Endothelial cell of umbilical vein (primary cell): ENCODE results near the gene DCC. TPM values are rescaled to one million over a fixed set of nuclear protein-coding genes. Genes with fewer than 3 reads are reported as not detected.

ENCODE experiments used
- BruUV-seq: library from RNA; stranded (reverse); fragments of 400-500 nt; replicated peaks from 2 replicates; lab custom pipeline; 2021; lab: Mats Ljungman, UMichigan
- CTCF ChIA-PET: fragments of 300-600, 350-600 bp; sonication (Branson Sonifier 250); formaldehyde crosslinking; loops from one replicate; lab custom pipeline; 2021; ENCODE audit warnings: antibody characterized with exemption, inconsistent platforms; lab: Charles Lee
- POLR2A ChIA-PET: fragments of 300-600, 350-600 bp; sonication (Branson Sonifier 250); formaldehyde crosslinking; loops from one replicate; lab custom pipeline; 2021; ENCODE audit warnings: antibody characterized with exemption, inconsistent platforms; lab: Charles Lee
- DNase-seq: peaks from one replicate; pipeline ENCODE4 v3.0.0-alpha.2; 2011; ENCODE audit warnings: low read depth, low spot score
- FAIRE-seq: peaks from 2 replicates; lab custom pipeline; 2011; peaks lifted over from hg19 to GRCh38; lab: Jason Lieb, UNC
- H2AFZ ChIP-seq: 2 replicates; pipeline ENCODE4 v1.6.0; 2012; ENCODE audit warnings: low read depth, low read length, control low read depth, inconsistent platforms
- H3K27ac ChIP-seq: 2 replicates; pipeline ENCODE4 v1.5.1; 2011; ENCODE audit warnings: low read depth, mild to moderate bottlenecking, control low read depth, low read length, moderate library complexity; ENCODE audit not compliant: insufficient read depth
- H3K27me3 ChIP-seq, 2 experiments: 2 replicates each; pipeline versions ENCODE4 v1.6.0 to v1.6.1; 2011; ENCODE audit warnings: low read length in 2 of 2, mixed read lengths in 1 of 2; ENCODE audit not compliant: control insufficient read depth in 2 of 2, insufficient read depth in 2 of 2
- H3K36me3 ChIP-seq, 2 experiments: 2 replicates in 1 of 2; 3 replicates in 1 of 2; pipeline ENCODE4 v1.5.1; 2011; ENCODE audit warnings: low read length in 2 of 2, mild to moderate bottlenecking in 1 of 2, moderate library complexity in 1 of 2; ENCODE audit not compliant: control insufficient read depth in 2 of 2, insufficient read depth in 2 of 2; ENCODE audit errors: extremely low read depth in 1 of 2
- H3K4me1 ChIP-seq: 3 replicates; pipeline ENCODE4 v1.5.1; 2011; ENCODE audit warnings: mild to moderate bottlenecking, low read length; ENCODE audit not compliant: control insufficient read depth, insufficient read depth; ENCODE audit errors: extremely low read depth
- H3K4me2 ChIP-seq: 2 replicates; pipeline ENCODE4 v1.6.1; 2011; ENCODE audit warnings: low read length, control low read depth, mixed read lengths; ENCODE audit not compliant: insufficient read depth
- H3K4me3 ChIP-seq, 3 experiments: fragments of 200-600 bp in 1 of 3; sonication (generic), shearing (Covaris generic) in 1 of 3; replicated peaks in 1 of 3; 2 replicates each; pipeline ENCODE4 v1.5.1; 2011 to 2016; ENCODE audit warnings: control low read depth in 3 of 3, low read length in 3 of 3, mild to moderate bottlenecking in 2 of 3, inconsistent platforms in 1 of 3, low read depth in 1 of 3, moderate library complexity in 1 of 3; ENCODE audit not compliant: insufficient read depth in 1 of 3
- H3K79me2 ChIP-seq: 2 replicates; pipeline ENCODE4 v1.6.0; 2012; ENCODE audit warnings: low read length, inconsistent platforms; ENCODE audit not compliant: control insufficient read depth, insufficient read depth
- H3K9ac ChIP-seq: replicated peaks from 2 replicates; pipeline ENCODE3; 2011; ENCODE audit warnings: low read length, control low read depth; ENCODE audit not compliant: insufficient read depth; ENCODE audit errors: extremely low read depth
- H3K9me1 ChIP-seq: replicated peaks from 3 replicates; pipeline ENCODE4 v1.6.0; 2011; ENCODE audit warnings: mild to moderate bottlenecking, low read length; ENCODE audit not compliant: control insufficient read depth, insufficient read depth; ENCODE audit errors: extremely low read depth
- H3K9me3 ChIP-seq: replicated peaks from 2 replicates; pipeline ENCODE4 v1.5.1; 2012; ENCODE audit warnings: low read length, inconsistent platforms; ENCODE audit not compliant: control insufficient read depth, insufficient read depth
- H4K20me1 ChIP-seq: replicated peaks from 2 replicates; pipeline ENCODE3; 2011; ENCODE audit warnings: mild to moderate bottlenecking, low read length; ENCODE audit not compliant: control insufficient read depth, insufficient read depth; ENCODE audit errors: extremely low read depth
- EZH2 ChIP-seq: IDR thresholded peaks from 2 replicates; pipeline ENCODE4 v1.6.1; 2012; ENCODE audit warnings: borderline replicate concordance, low read depth, mild to moderate bottlenecking, moderate library complexity, low read length, inconsistent platforms; ENCODE audit not compliant: severe bottlenecking
- FOS ChIP-seq: IDR thresholded peaks from 2 replicates; pipeline ENCODE4 v1.6.1; 2011; ENCODE audit warnings: mild to moderate bottlenecking, low read length, moderate library complexity, borderline replicate concordance; ENCODE audit not compliant: insufficient read depth
- GATA2 ChIP-seq: IDR thresholded peaks from 2 replicates; pipeline ENCODE4 v1.7.0; 2011; ENCODE audit warnings: low read depth, mild to moderate bottlenecking, moderate library complexity, mixed read lengths, low read length; ENCODE audit not compliant: insufficient read length, insufficient read depth
- JUN ChIP-seq: IDR thresholded peaks from 2 replicates; pipeline ENCODE4 v1.6.1; 2011; ENCODE audit warnings: borderline replicate concordance, low read depth; ENCODE audit not compliant: insufficient read length, insufficient read depth
- MYC ChIP-seq: IDR thresholded peaks from one replicate; pipeline ENCODE4 v1.6.1; 2011; ENCODE audit warnings: mild to moderate bottlenecking, low read depth, low read length
- POLR2A ChIP-seq: IDR thresholded peaks from 2 replicates; pipeline ENCODE4 v1.6.1; 2012; ENCODE audit warnings: low read depth, mild to moderate bottlenecking, control low read depth, low read length
- POLR2AphosphoS5 ChIP-seq: IDR thresholded peaks from 2 replicates; pipeline ENCODE4 v1.6.1; 2012; ENCODE audit warnings: low read depth, mild to moderate bottlenecking, control low read depth, low read length, moderate library complexity; ENCODE audit not compliant: insufficient read depth
- dilution Hi-C: fragments of 300-500 bp; cut with MboI; formaldehyde crosslinking; loops from one replicate; pipeline ENCODE4 v1.15.0; 2019; ENCODE audit warnings: low sequenced_read_pairs; ENCODE audit not compliant: extremely low pct_ligation_motif_present
- intact Hi-C: fragments of 100-400 bp; cut with micrococcal nuclease; formaldehyde crosslinking; loops from one replicate; pipeline ENCODE4 v1.10.0; 2022
- polyA plus RNA-seq, 4 experiments: library from polyadenylated mRNA; depleted of rRNA in 3 of 4; stranded (reverse) in 3 of 4; unstranded in 1 of 4; fragments of >200 nt; gene quantifications; 2 replicates each; pipeline versions ENCODE4 v1.2.1 to v1.2.3, GENCODE V29; 2011 to 2012; ENCODE audit warnings: missing spikeins in 1 of 4
- total RNA-seq: library from RNA; stranded (reverse); gene quantifications from 2 replicates; pipeline ENCODE4 v1.2.3, GENCODE V29; 2021
- TF ChIP-seq, protein P1 (sequence below), 2 donors: IDR thresholded peaks; 1 replicate in 1 of 2; 2 replicates in 1 of 2; pipeline ENCODE4 v1.5.1; 2011; ENCODE audit warnings: low read length in 2 of 2, mild to moderate bottlenecking in 2 of 2, moderate library complexity in 2 of 2, control low read depth in 1 of 2, inconsistent platforms in 1 of 2, low read depth in 1 of 2; ENCODE audit not compliant: insufficient read depth in 1 of 2; ENCODE audit errors: extremely low read depth in 1 of 2
- TF ChIP-seq, protein P2 (sequence below): IDR thresholded peaks from 2 replicates; pipeline ENCODE4 v1.6.1; 2011; ENCODE audit not compliant: insufficient read depth, insufficient read length

DCC gene
- total and polyA plus RNA-seq, 2 donors (not counting 3 experiments of a cell fraction or from before 2014, with no cell fraction given), result not detected

DNA sequence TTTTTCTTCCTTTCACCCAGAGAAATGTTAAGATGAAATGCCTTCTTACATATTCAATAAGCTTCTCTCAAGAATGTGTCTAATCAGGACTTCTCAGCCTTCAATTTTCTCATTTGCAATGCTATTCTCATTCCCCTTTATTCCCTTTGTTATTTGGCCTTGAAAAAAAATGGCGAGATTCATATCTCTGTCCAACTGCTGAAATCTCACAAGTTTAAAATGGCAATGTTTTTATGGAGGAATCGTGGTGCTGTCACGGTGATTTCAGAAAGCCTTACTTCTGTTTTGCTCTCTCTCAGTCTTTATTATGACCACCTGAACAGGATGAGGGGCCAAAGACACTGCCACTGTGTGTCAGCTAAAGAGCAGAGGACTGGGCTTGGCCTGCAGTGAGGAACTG, 928.5 kb downstream of the DCC start:
- H3K36me3 ChIP-seq, result no peaks in the 10 kb centered on the region
- no peaks in the 10 kb centered on the region for H3K9me1 ChIP-seq
- H3K27ac ChIP-seq, result no peak overlapping the region
- no TSS peak for BruUV-seq
- no peak overlapping the region for H2AFZ ChIP-seq
- no peaks in the 10 kb centered on the region for H3K27me3 ChIP-seq
- TF ChIP-seq GATA2 (no peak), POLR2AphosphoS5 (no peak), MYC (no peak), FOS (no peak), EZH2 (no peak)
- TF ChIP-seq, protein P1, sequence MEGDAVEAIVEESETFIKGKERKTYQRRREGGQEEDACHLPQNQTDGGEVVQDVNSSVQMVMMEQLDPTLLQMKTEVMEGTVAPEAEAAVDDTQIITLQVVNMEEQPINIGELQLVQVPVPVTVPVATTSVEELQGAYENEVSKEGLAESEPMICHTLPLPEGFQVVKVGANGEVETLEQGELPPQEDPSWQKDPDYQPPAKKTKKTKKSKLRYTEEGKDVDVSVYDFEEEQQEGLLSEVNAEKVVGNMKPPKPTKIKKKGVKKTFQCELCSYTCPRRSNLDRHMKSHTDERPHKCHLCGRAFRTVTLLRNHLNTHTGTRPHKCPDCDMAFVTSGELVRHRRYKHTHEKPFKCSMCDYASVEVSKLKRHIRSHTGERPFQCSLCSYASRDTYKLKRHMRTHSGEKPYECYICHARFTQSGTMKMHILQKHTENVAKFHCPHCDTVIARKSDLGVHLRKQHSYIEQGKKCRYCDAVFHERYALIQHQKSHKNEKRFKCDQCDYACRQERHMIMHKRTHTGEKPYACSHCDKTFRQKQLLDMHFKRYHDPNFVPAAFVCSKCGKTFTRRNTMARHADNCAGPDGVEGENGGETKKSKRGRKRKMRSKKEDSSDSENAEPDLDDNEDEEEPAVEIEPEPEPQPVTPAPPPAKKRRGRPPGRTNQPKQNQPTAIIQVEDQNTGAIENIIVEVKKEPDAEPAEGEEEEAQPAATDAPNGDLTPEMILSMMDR (IDR thresholded peaks at IDR 0.05; ENCODE audit: extremely low read depth in 1 of 2, insufficient read depth in 1 of 2, low read depth in 1 of 2, low read length in 2 of 2), result no peak
- no peak overlapping the region for H3K4me3 ChIP-seq
- FAIRE-seq (no peak), DNase-seq (no peak)
- POLR2A ChIA-PET, result no interaction called here
- H3K79me2 ChIP-seq, result no peaks in the 10 kb centered on the region
- H3K9me3 ChIP-seq, result peaks cover 4% of the 10 kb centered on the region
- dilution Hi-C loops (no loop called here), intact Hi-C loops (no loop called here)
- CTCF ChIA-PET, result no interaction called here
- no peaks in the 10 kb centered on the region for H3K4me1 ChIP-seq
- no peak overlapping the region for H3K9ac ChIP-seq
- H4K20me1 ChIP-seq, result no peaks in the 10 kb centered on the region
- no peak overlapping the region for H3K4me2 ChIP-seq

DNA sequence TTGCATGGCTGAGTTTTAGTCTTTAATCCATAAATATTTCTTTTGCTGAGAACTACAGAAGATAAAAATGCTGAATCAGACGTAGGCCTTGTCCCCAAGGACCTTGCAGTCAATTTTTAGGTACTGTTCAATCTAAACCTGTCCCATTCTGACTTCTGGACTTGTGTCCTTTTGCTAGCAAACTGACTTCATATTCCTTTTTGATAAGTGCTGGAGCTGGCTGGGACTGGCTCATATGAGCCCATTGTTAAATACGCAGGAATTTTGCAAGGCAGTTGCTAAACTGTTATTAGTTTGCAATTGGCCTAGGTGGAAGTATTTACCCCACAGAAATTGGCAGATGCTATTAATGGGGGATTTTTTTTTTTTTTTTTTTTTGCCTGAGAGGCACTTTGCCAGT, 941.4 kb downstream of the DCC start:
- Histone ChIP-seq H3K4me3 (no peak overlapping the region), H4K20me1 (no peaks in the 10 kb centered on the region), H2AFZ (no peak overlapping the region), H3K36me3 (no peaks in the 10 kb centered on the region), H3K4me2 (no peak overlapping the region), H3K9me1 (no peaks in the 10 kb centered on the region), H3K4me1 (no peaks in the 10 kb centered on the region), H3K27ac (no peak overlapping the region), H3K9me3 (peaks cover 3% of the 10 kb centered on the region), H3K27me3 (no peaks in the 10 kb centered on the region), H3K9ac (no peak overlapping the region), H3K79me2 (no peaks in the 10 kb centered on the region)
- dilution Hi-C loops (no loop called here), intact Hi-C loops (no loop called here)
- DNase-seq (no peak), FAIRE-seq (no peak)
- POLR2A ChIA-PET, result no interaction called here
- BruUV-seq, result no TSS peak
- no peak for TF ChIP-seq GATA2
- TF ChIP-seq FOS, result no peak
- TF ChIP-seq, protein P2, sequence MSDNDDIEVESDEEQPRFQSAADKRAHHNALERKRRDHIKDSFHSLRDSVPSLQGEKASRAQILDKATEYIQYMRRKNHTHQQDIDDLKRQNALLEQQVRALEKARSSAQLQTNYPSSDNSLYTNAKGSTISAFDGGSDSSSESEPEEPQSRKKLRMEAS, result no peak
- no peak for TF ChIP-seq MYC
- no peak for TF ChIP-seq POLR2AphosphoS5
- TF ChIP-seq, protein P1 (IDR thresholded peaks at IDR 0.05; ENCODE audit: extremely low read depth in 1 of 2, insufficient read depth in 1 of 2, low read depth in 1 of 2, low read length in 2 of 2), result no peak
- TF ChIP-seq POLR2A, result no peak
- TF ChIP-seq EZH2, result no peak
- no peak for TF ChIP-seq JUN
- CTCF ChIA-PET, result no interaction called here
